ENCODE data around the gene TTYH1. TPM values are rescaled to one million over a fixed set of nuclear protein-coding genes. Genes with fewer than 3 reads are reported as not detected.

TTYH1 gene
- total and polyA plus RNA-seq, 9 of the 15 experiments (the other 6 are each of a cell fraction or from before 2014, with no cell fraction given), result 0.08 TPM; not detected in 8

DNA sequence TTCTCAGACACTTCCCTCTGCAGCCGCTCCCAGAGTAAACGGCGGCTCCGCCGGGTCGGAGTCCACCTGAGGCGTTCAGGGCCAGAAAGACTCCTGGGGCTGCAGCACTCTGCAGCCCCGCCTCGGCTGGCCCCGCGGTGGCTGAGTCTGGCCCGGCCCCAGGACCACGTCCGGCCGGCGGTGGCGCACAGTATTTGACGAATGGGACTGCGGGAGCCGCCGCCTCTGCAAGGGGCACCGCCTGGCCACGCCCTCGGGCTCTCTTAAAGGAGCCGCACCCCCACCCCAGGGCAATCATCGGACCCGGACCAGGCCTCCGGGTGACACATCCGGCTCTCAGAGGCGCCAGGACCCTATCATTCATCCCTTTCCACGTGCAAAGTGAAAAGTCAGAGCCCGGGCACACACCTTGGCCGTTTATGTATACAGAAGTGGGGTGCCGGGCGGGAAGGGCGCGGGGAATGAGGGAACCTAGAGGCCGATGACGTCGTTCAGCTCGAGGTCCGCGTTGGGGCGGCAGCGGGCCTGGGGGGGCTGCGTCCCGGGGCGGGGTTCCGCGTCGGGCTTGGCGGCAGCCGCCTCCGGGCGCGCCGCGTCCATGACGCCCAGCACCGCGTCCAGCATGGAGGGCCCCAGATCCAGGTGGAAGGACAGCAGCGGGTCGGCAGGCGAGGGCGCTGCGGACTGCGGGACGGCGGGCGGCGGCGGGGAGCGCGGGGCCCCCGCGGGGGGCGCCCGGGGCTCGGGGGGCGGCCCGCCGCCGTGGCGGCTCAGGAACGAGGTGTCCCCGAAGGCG lies 49.6 kb downstream of the TTYH1 start (continued):
- no peak for TF ChIP-seq SMARCC2 (IDR thresholded peaks at IDR 0.05; ENCODE audit: low read depth)
- TF ChIP-seq ELF2 (CRISPR knock-in tag; IDR thresholded peaks at IDR 0.05), result peak; percentile 24; the same call in 1 of the 2 replicates
- no peak for TF ChIP-seq PHTF2 (CRISPR knock-in tag; IDR thresholded peaks at IDR 0.05)
- TF ChIP-seq RBM14 (IDR thresholded peaks at IDR 0.05; ENCODE audit: borderline replicate concordance, insufficient read depth, low read depth, low read length), result no peak
- 0 out of 2 replicates have a peak, but pooled peaks have one; percentile 10 for TF ChIP-seq TAF7 (tag; IDR thresholded peaks at IDR 0.05)
- peak; percentile 69 for TF ChIP-seq POLR2B (IDR thresholded peaks at IDR 0.05; ENCODE audit: low read depth, partially characterized antibody)
- TF ChIP-seq, protein P1, sequence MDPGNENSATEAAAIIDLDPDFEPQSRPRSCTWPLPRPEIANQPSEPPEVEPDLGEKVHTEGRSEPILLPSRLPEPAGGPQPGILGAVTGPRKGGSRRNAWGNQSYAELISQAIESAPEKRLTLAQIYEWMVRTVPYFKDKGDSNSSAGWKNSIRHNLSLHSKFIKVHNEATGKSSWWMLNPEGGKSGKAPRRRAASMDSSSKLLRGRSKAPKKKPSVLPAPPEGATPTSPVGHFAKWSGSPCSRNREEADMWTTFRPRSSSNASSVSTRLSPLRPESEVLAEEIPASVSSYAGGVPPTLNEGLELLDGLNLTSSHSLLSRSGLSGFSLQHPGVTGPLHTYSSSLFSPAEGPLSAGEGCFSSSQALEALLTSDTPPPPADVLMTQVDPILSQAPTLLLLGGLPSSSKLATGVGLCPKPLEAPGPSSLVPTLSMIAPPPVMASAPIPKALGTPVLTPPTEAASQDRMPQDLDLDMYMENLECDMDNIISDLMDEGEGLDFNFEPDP (CRISPR knock-in tag; IDR thresholded peaks at IDR 0.05), result no peak
- no peak for TF ChIP-seq ZSCAN32 (CRISPR knock-in tag; IDR thresholded peaks at IDR 0.05)
- TF ChIP-seq ILK (tag; IDR thresholded peaks at IDR 0.05; ENCODE audit: borderline replicate concordance, low read depth), result no peak
- TF ChIP-seq ZNF551 (CRISPR knock-in tag; IDR thresholded peaks at IDR 0.05), result no peak
- TF ChIP-seq, protein P2, sequence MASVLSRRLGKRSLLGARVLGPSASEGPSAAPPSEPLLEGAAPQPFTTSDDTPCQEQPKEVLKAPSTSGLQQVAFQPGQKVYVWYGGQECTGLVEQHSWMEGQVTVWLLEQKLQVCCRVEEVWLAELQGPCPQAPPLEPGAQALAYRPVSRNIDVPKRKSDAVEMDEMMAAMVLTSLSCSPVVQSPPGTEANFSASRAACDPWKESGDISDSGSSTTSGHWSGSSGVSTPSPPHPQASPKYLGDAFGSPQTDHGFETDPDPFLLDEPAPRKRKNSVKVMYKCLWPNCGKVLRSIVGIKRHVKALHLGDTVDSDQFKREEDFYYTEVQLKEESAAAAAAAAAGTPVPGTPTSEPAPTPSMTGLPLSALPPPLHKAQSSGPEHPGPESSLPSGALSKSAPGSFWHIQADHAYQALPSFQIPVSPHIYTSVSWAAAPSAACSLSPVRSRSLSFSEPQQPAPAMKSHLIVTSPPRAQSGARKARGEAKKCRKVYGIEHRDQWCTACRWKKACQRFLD (CRISPR knock-in tag; IDR thresholded peaks at IDR 0.05), result 0 out of 2 replicates have a peak, but pooled peaks have one; percentile 19
- TF ChIP-seq, protein P3, sequence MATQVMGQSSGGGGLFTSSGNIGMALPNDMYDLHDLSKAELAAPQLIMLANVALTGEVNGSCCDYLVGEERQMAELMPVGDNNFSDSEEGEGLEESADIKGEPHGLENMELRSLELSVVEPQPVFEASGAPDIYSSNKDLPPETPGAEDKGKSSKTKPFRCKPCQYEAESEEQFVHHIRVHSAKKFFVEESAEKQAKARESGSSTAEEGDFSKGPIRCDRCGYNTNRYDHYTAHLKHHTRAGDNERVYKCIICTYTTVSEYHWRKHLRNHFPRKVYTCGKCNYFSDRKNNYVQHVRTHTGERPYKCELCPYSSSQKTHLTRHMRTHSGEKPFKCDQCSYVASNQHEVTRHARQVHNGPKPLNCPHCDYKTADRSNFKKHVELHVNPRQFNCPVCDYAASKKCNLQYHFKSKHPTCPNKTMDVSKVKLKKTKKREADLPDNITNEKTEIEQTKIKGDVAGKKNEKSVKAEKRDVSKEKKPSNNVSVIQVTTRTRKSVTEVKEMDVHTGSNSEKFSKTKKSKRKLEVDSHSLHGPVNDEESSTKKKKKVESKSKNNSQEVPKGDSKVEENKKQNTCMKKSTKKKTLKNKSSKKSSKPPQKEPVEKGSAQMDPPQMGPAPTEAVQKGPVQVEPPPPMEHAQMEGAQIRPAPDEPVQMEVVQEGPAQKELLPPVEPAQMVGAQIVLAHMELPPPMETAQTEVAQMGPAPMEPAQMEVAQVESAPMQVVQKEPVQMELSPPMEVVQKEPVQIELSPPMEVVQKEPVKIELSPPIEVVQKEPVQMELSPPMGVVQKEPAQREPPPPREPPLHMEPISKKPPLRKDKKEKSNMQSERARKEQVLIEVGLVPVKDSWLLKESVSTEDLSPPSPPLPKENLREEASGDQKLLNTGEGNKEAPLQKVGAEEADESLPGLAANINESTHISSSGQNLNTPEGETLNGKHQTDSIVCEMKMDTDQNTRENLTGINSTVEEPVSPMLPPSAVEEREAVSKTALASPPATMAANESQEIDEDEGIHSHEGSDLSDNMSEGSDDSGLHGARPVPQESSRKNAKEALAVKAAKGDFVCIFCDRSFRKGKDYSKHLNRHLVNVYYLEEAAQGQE (IDR thresholded peaks at IDR 0.05; ENCODE audit: borderline replicate concordance), result no peak
- TF ChIP-seq, protein P3 (CRISPR knock-in tag; IDR thresholded peaks at IDR 0.05; ENCODE audit: low read depth), result no peak
- TF ChIP-seq HMG20B (CRISPR knock-in tag; IDR thresholded peaks at IDR 0.05), result no peak
- no peak for TF ChIP-seq PTBP1 (IDR thresholded peaks at IDR 0.05; ENCODE audit: low read depth, low read length)
- TF ChIP-seq TAF15 (IDR thresholded peaks at IDR 0.05; ENCODE audit: low read depth, low read length), result no peak
- no peak for TF ChIP-seq MYBL2 (IDR thresholded peaks at IDR 0.05; ENCODE audit: low read depth)
- no peak for TF ChIP-seq MYBL2 (CRISPR knock-in tag; IDR thresholded peaks at IDR 0.05; ENCODE audit: borderline replicate concordance)

All from K562 (cell line).